Lower leg skin (tissue), 4 donors: ENCODE results near the gene NTM. TPM values are rescaled to one million over a fixed set of nuclear protein-coding genes. Genes with fewer than 3 reads are reported as not detected.
"Not testable (repeated sequence)": the region's sequence is repeated elsewhere in the genome, so short reads cannot be mapped to it uniquely, and the experiment has no call there.

Experiments used
- DNase-seq, 2 donors: peaks; one replicate each; pipeline ENCODE4 v3.0.0-alpha.2; 2019; ENCODE audit warnings: low spot score in 2 of 2
- H3K4me3 ChIP-seq: fragments of 200-600 bp; sonication (generic); 2 replicates; pipeline ENCODE4 v1.5.1; 2017; ENCODE audit warnings: mild to moderate bottlenecking, low read depth; ENCODE audit not compliant: poor library complexity, severe bottlenecking
- CTCF ChIP-seq, 3 donors: fragments of 450-650 bp; IDR thresholded peaks; one replicate each; pipeline ENCODE4 v1.5.1; 2016; ENCODE audit warnings: antibody characterized with exemption in 3 of 3, mild to moderate bottlenecking in 3 of 3, moderate library complexity in 2 of 3
- POLR2A ChIP-seq, 2 donors: fragments of 450-650 bp; IDR thresholded peaks; one replicate each; pipeline ENCODE4 v1.6.1; 2016 to 2017; ENCODE audit warnings: antibody characterized with exemption in 2 of 2, mild to moderate bottlenecking in 1 of 2, moderate library complexity in 1 of 2
- WGBS, 2 donors: methylation state at CpG; one replicate each; pipeline ENCODE4 v1.1.5; 2018; 5-methylcytosine and 5-hydroxymethylcytosine counted together
- intact Hi-C: fragments of 100-400 bp; cut with DNase I; formaldehyde crosslinking; loops from one replicate; pipeline ENCODE4 v1.15.0; 2023; ENCODE audit warnings: low total_unique reads
- total RNA-seq, 4 donors: library from RNA; depleted of rRNA; stranded (reverse); fragments of >200 nt; gene quantifications; one replicate each; pipeline ENCODE4 v1.1.0, GENCODE V29; 2016

Gene NTM
- total RNA-seq, 4 donors from 2014 or later, result 2.8 to 5.7 (median 4.9) TPM

GRCh38 chr11:132315696-132316095, 945.3 kb downstream of the NTM start:
- TF ChIP-seq CTCF (IDR thresholded peaks at IDR 0.05) (no peak), POLR2A (IDR thresholded peaks at IDR 0.05) (no peak)
- no peak for DNase-seq
- WGBS, 2 donors, result 68 to 73% methylated on average over 6 of the region's 6 CpGs
- intact Hi-C loops, result no loop called here
- no peak overlapping the region for H3K4me3 ChIP-seq

- DNase-seq, result no peak
- intact Hi-C loops, result no loop called here
- H3K4me3 ChIP-seq, result no peak overlapping the region
- TF ChIP-seq POLR2A (IDR thresholded peaks at IDR 0.05), result no peak
- no peak for TF ChIP-seq CTCF (IDR thresholded peaks at IDR 0.05)
- WGBS, 2 donors, result 83 to 95% methylated on average over 8 of the region's 8 CpGs
These were observed 948.2 kb downstream of the NTM start for GRCh38 chr11:132318421-132319157.

- intact Hi-C loops, H3K4me3 ChIP-seq, DNase-seq: not testable (repeated sequence)
- 85 to 92% methylated on average over 5 to 6 of the region's 6 CpGs for WGBS, 2 donors
These were observed 949.0 kb downstream of the NTM start for GRCh38 chr11:132319419-132319818.

GRCh38 chr11:132330515-132330914, 960.1 kb downstream of the NTM start:
- TF ChIP-seq CTCF (IDR thresholded peaks at IDR 0.05), result no peak
- TF ChIP-seq POLR2A (IDR thresholded peaks at IDR 0.05), result no peak
- no peak for DNase-seq
- intact Hi-C loops, result no loop called here
- H3K4me3 ChIP-seq, result no peak overlapping the region
- WGBS, 2 donors, result 54 to 60% methylated on average over 7 of the region's 7 CpGs

GRCh38 chr11:132332521-132332920, 962.1 kb downstream of the NTM start:
- intact Hi-C loops, result no loop called here
- TF ChIP-seq CTCF (IDR thresholded peaks at IDR 0.05) (no peak), POLR2A (IDR thresholded peaks at IDR 0.05) (no peak)
- no peak for DNase-seq
- WGBS, 2 donors, result 45 to 57% methylated on average over 9 of the region's 9 CpGs
- no peak overlapping the region for H3K4me3 ChIP-seq

GRCh38 chr11:132334769-132335280, 964.4 kb downstream of the NTM start:
- intact Hi-C loops, result no loop called here
- no peak overlapping the region for H3K4me3 ChIP-seq
- 92 to 95% methylated on average over 15 of the region's 15 CpGs for WGBS, 2 donors
- DNase-seq, result peak in 1 of 2 donors; percentile 58
- TF ChIP-seq POLR2A (IDR thresholded peaks at IDR 0.05), result no peak
- TF ChIP-seq CTCF (IDR thresholded peaks at IDR 0.05), result no peak
